HEK293 (cell line): ENCODE measurements around the gene C4orf51.

Experiments used
- CTCF ChIA-PET: fragments of 350-600 bp; formaldehyde crosslinking; extraction: SDS; loops from one replicate; lab custom pipeline; 2021; ENCODE audit warnings: antibody characterized with exemption; lab: Yijun Ruan, JAX
- POLR2A ChIA-PET: fragments of 300-600 bp; formaldehyde crosslinking; extraction: SDS; loops from one replicate; lab custom pipeline; 2020; ENCODE audit warnings: antibody characterized with exemption, inconsistent platforms; lab: Yijun Ruan, JAX
- H3K27ac ChIP-seq: fragments of 200-500 bp; sonication (Bioruptor generic); 2 replicates; pipeline ENCODE4 v1.5.1; 2014; ENCODE audit warnings: low read depth, low read length, control low read depth, inconsistent platforms; ENCODE audit errors: extremely low read depth
- H3K36me3 ChIP-seq, 2 experiments: fragments of 200-500 bp in 1 of 2; sonication (Bioruptor generic) in 1 of 2; 1 replicate in 1 of 2; 2 replicates in 1 of 2; pipeline ENCODE4 v1.5.1; 2014 to 2017; ENCODE audit warnings: inconsistent platforms in 2 of 2, low read length in 2 of 2; ENCODE audit not compliant: control insufficient read depth in 2 of 2, insufficient read depth in 1 of 2
- H3K4me1 ChIP-seq: fragments of 200-500 bp; sonication (Bioruptor generic); 2 replicates; pipeline ENCODE4 v1.5.1; 2014; ENCODE audit warnings: mild to moderate bottlenecking, low read length, inconsistent platforms; ENCODE audit not compliant: control insufficient read depth, insufficient read depth
- H3K4me3 ChIP-seq: 2 replicates; pipeline ENCODE4 v1.5.1; 2011; ENCODE audit warnings: low read depth, mild to moderate bottlenecking, control low read depth, low read length, moderate library complexity
- H3K9me3 ChIP-seq: fragments of 200-500 bp; sonication (Bioruptor generic); 2 replicates; pipeline ENCODE4 v1.5.1; 2014; ENCODE audit warnings: low read depth, low read length, inconsistent platforms; ENCODE audit not compliant: control insufficient read depth, insufficient read depth
- BCL6B ChIP-seq: fragments of 450-650 bp; formaldehyde crosslinking; IDR thresholded peaks from 2 replicates; pipeline ENCODE4 v1.5.1; 2017; ENCODE audit warnings: missing biosample characterization, missing genetic modification characterization
- HOXA7 ChIP-seq: sonication (generic); formaldehyde crosslinking; IDR thresholded peaks from 2 replicates; pipeline ENCODE4 v1.8.1; 2022; ENCODE audit warnings: missing genetic modification reagents, borderline replicate concordance
- ZBTB10 ChIP-seq: fragments of 450-650 bp; formaldehyde crosslinking; IDR thresholded peaks from 2 replicates; pipeline ENCODE4 v1.5.1; 2016; ENCODE audit warnings: missing biosample characterization, missing genetic modification characterization
- ZBTB48 ChIP-seq: fragments of 450-650 bp; formaldehyde crosslinking; IDR thresholded peaks from 2 replicates; pipeline ENCODE4 v1.5.1; 2016; ENCODE audit warnings: missing biosample characterization, missing genetic modification characterization
- ZBTB7A ChIP-seq: fragments of 450-650 bp; formaldehyde crosslinking; IDR thresholded peaks from 2 replicates; pipeline ENCODE4 v1.5.1; 2016; ENCODE audit warnings: low read depth, missing biosample characterization, missing genetic modification characterization
- ZNF10 ChIP-seq: fragments of 450-650 bp; formaldehyde crosslinking; IDR thresholded peaks from 2 replicates; pipeline ENCODE4 v1.5.1; 2017; ENCODE audit warnings: missing biosample characterization, missing genetic modification characterization
- ZNF18 ChIP-seq: fragments of 450-650 bp; formaldehyde crosslinking; IDR thresholded peaks from 2 replicates; pipeline ENCODE4 v1.5.1; 2016; ENCODE audit warnings: missing biosample characterization, missing genetic modification characterization
- ZNF221 ChIP-seq: fragments of 450-650 bp; formaldehyde crosslinking; IDR thresholded peaks from 2 replicates; pipeline ENCODE4 v1.5.1; 2017; ENCODE audit warnings: missing biosample characterization, missing genetic modification characterization, borderline replicate concordance
- ZNF23 ChIP-seq: fragments of 450-650 bp; formaldehyde crosslinking; IDR thresholded peaks from 2 replicates; pipeline ENCODE4 v1.5.1; 2016; ENCODE audit warnings: missing biosample characterization, missing genetic modification characterization, borderline replicate concordance
- ZNF350 ChIP-seq: fragments of 450-650 bp; formaldehyde crosslinking; IDR thresholded peaks from 2 replicates; pipeline ENCODE4 v1.5.0; 2017; ENCODE audit warnings: missing biosample characterization, mild to moderate bottlenecking, missing genetic modification characterization
- ZNF366 ChIP-seq: fragments of 450-650 bp; formaldehyde crosslinking; conservative IDR thresholded peaks from 2 replicates; pipeline ENCODE4 v1.5.1; 2016; ENCODE audit warnings: missing biosample characterization, missing genetic modification characterization
- ZNF473 ChIP-seq: fragments of 450-650 bp; formaldehyde crosslinking; IDR thresholded peaks from 2 replicates; pipeline ENCODE4 v1.5.1; 2017; ENCODE audit warnings: missing biosample characterization, missing genetic modification characterization
- ZNF518A ChIP-seq: fragments of 450-650 bp; formaldehyde crosslinking; conservative IDR thresholded peaks from 2 replicates; pipeline ENCODE4 v1.5.1; 2016; ENCODE audit warnings: low read depth, missing biosample characterization, missing genetic modification characterization
- ZNF544 ChIP-seq: fragments of 450-650 bp; formaldehyde crosslinking; IDR thresholded peaks from 2 replicates; pipeline ENCODE4 v1.5.0; 2017; ENCODE audit warnings: missing biosample characterization, missing genetic modification characterization

Gene C4orf51

GRCh38 chr4:145732895-145733880 lies 53.2 kb downstream of the C4orf51 start (continued):
- no peak for TF ChIP-seq BCL6B (tag by site-specific recombination)

- TF ChIP-seq ZNF350 (no peak), ZNF366 (no peak), ZNF473 (tag by site-specific recombination) (no peak), ZNF221 (tag by site-specific recombination) (no peak), ZNF18 (tag by site-specific recombination) (no peak), ZNF518A (tag by site-specific recombination) (no peak), ZBTB48 (no peak), HOXA7 (CRISPR knock-in tag) (no peak), ZNF23 (tag by site-specific recombination) (no peak), ZBTB7A (tag by site-specific recombination) (no peak), ZBTB10 (no peak), ZNF10 (tag by site-specific recombination) (no peak), ZNF544 (tag by site-specific recombination) (no peak)
- POLR2A ChIA-PET = no interaction called here
Observed at GRCh38 chr4:145734031-145734430, 54.1 kb downstream of the C4orf51 start.

More at GRCh38 chr4:145734031-145734430, 54.1 kb downstream of the C4orf51 start:
- Histone ChIP-seq H3K4me3 (no peak overlapping the region), H3K36me3 (no peaks in the 10 kb centered on the region), H3K4me1 (no peaks in the 10 kb centered on the region), H3K9me3 (no peaks in the 10 kb centered on the region), H3K27ac (no peak overlapping the region)
- CTCF ChIA-PET = interaction anchor here (0.6 kb wide), 1 partner anchor 463 kb away, joined by 3 read pairs; no protein-coding TSS in a partner anchor
